ENCODE results near the gene MMP28. TPM values are rescaled to one million over a fixed set of nuclear protein-coding genes. Genes with fewer than 3 reads are reported as not detected.

Gene MMP28
- total RNA-seq, 1 experiment from 2014 or later, result 2.4 TPM

DNA sequence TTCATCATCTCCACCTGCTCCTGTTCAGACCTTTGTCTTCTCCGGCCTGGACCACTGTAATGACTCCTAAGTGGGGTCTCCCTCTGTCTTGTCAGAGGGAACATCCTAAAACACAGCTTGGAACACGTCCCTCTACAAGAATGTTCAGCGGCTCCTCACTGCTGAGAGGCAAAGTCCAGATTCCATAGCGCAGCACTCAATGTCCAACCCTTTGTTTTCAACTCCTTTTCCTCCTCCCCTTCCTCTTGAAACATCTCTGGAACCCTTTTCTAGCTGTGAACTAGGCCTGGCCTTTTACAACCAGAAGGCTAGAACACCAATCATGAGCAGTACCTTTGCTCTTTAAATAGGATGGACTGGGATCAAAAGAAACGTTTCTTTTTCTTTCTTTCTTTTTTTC lies 33.8 kb downstream of the MMP28 start:
- intact Hi-C loops (cut with micrococcal nuclease), result no loop called here
- CTCF ChIA-PET, result no interaction called here

DNA sequence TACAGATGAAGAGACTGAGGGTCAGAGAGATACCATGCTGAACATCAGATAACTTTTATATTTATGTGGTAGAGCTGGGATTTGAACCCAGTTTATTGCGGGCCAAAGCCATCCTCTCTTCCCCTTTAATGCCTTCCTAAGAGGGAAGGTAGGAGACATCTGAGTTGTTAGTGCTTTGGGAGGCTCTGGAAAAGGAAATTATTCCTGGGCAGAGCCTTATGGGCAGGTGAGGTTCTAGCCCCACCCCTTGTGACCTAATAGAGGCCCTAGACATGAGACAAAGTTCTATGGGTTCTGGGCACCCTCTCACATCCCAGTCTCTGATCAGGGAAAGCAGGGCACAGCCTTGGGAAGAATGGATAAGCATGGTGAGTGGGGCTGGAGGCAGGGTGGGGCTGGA lies 34.9 kb downstream of the MMP28 start, which contains the start of gene C17orf50:
Gene C17orf50, plus strand, starts transcription at position 301 of the 400 bp plus-strand sequence. Its CDS starts 55 bp downstream, at position 356.
- Histone ChIP-seq H3F3A (ENCODE audit: low read length, unreplicated experiment) (no peaks in the 10 kb centered on the region), H3K27ac (ENCODE audit: low read length) (no peak within 1 kb of the TSS), H2AFZ (ENCODE audit: low read length) (no peak within 1 kb of the TSS), H3K9ac (ENCODE audit: low read length) (no peak within 1 kb of the TSS), H3K4me1 (ENCODE audit: insufficient read depth, low read length) (0 out of 2 replicates have a peak, but pooled peaks cover 3% of the 10 kb centered on the region), H3K4me3 (ENCODE audit: low read length) (no peak within 1 kb of the TSS), H3K79me2 (ENCODE audit: low read length) (no peaks in the 10 kb centered on the region), H3K9me3 (ENCODE audit: low read length) (no peaks in the 10 kb centered on the region), H3K4me2 (ENCODE audit: low read length) (no peak within 1 kb of the TSS), H3K27me3 (ENCODE audit: low read length) (no peaks in the 10 kb centered on the region), H4K20me1 (ENCODE audit: low read length) (no peaks in the 10 kb centered on the region), H3K36me3 (ENCODE audit: low read depth, low read length) (no peaks in the 10 kb centered on the region; the same call in 1 of the 2 replicates), H3K9me2 (replicated peaks; ENCODE audit: low read length) (no peaks in the 10 kb centered on the region)
- ChIA-PET POLR2A (ENCODE audit: unreplicated experiment) (no interaction called here), CTCF (no interaction called here)
- ATAC-seq (no peak), DNase-seq (no peak)
- intact Hi-C loops (cut with micrococcal nuclease), result no loop called here
- BruUV-seq (replicated peaks), result no TSS peak
- TF ChIP-seq EZH2 (IDR thresholded peaks at IDR 0.05; ENCODE audit: low read length, unreplicated experiment), result no peak
- TF ChIP-seq, protein P1, sequence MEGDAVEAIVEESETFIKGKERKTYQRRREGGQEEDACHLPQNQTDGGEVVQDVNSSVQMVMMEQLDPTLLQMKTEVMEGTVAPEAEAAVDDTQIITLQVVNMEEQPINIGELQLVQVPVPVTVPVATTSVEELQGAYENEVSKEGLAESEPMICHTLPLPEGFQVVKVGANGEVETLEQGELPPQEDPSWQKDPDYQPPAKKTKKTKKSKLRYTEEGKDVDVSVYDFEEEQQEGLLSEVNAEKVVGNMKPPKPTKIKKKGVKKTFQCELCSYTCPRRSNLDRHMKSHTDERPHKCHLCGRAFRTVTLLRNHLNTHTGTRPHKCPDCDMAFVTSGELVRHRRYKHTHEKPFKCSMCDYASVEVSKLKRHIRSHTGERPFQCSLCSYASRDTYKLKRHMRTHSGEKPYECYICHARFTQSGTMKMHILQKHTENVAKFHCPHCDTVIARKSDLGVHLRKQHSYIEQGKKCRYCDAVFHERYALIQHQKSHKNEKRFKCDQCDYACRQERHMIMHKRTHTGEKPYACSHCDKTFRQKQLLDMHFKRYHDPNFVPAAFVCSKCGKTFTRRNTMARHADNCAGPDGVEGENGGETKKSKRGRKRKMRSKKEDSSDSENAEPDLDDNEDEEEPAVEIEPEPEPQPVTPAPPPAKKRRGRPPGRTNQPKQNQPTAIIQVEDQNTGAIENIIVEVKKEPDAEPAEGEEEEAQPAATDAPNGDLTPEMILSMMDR (conservative IDR thresholded peaks at IDR 0.05; ENCODE audit: low read depth, low read length), result no peak
- TF ChIP-seq EZH2phosphoT487 (IDR thresholded peaks at IDR 0.05; ENCODE audit: borderline replicate concordance, low read length), result no peak

More for the DNA sequence above, 33.8 kb downstream of the MMP28 start:
- Histone ChIP-seq H3F3A (ENCODE audit: low read length, unreplicated experiment) (no peaks in the 10 kb centered on the region), H3K9me3 (ENCODE audit: low read length) (no peaks in the 10 kb centered on the region), H3K27me3 (ENCODE audit: low read length) (no peaks in the 10 kb centered on the region), H3K79me2 (ENCODE audit: low read length) (no peaks in the 10 kb centered on the region), H3K4me2 (ENCODE audit: low read length) (no peak overlapping the region), H3K27ac (ENCODE audit: low read length) (no peak overlapping the region), H3K9me2 (replicated peaks; ENCODE audit: low read length) (no peaks in the 10 kb centered on the region), H4K20me1 (ENCODE audit: low read length) (no peaks in the 10 kb centered on the region), H3K4me1 (ENCODE audit: insufficient read depth, low read length) (0 out of 2 replicates have a peak, but pooled peaks cover 3% of the 10 kb centered on the region), H3K4me3 (ENCODE audit: low read length) (no peak overlapping the region), H3K36me3 (ENCODE audit: low read depth, low read length) (no peaks in the 10 kb centered on the region; the same call in 1 of the 2 replicates), H3K9ac (ENCODE audit: low read length) (no peak overlapping the region), H2AFZ (ENCODE audit: low read length) (no peak overlapping the region)
- TF ChIP-seq EZH2 (IDR thresholded peaks at IDR 0.05; ENCODE audit: low read length, unreplicated experiment) (no peak), EZH2phosphoT487 (IDR thresholded peaks at IDR 0.05; ENCODE audit: borderline replicate concordance, low read length) (no peak)
- DNase-seq (no peak), ATAC-seq (no peak)
- no TSS peak for BruUV-seq (replicated peaks)
- POLR2A ChIA-PET (ENCODE audit: unreplicated experiment), result no interaction called here

DNA sequence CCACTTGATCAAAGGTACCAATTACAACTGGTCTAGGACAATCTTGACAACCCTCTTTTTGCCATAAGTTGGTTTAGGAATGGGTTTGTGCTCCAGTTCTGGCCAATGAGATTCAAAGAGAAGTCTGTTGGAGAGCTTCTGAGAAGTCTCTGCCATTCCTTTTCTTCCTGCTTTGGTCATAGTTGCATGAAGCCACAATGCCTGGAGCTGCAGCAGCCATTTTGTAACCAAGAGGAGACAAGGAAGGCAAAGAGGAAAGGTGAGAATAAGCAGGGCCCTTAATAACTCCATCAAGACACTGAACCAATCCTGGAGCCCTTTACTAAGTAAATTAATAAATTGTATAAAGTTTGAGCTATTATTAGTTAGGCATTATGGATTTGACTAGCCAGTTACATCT lies 38.2 kb downstream of the MMP28 start:
- Histone ChIP-seq H4K20me1 (ENCODE audit: low read length) (no peaks in the 10 kb centered on the region), H3K79me2 (ENCODE audit: low read length) (no peaks in the 10 kb centered on the region), H3F3A (ENCODE audit: low read length, unreplicated experiment) (no peaks in the 10 kb centered on the region), H3K9me2 (replicated peaks; ENCODE audit: low read length) (no peaks in the 10 kb centered on the region), H3K9me3 (ENCODE audit: low read length) (no peaks in the 10 kb centered on the region), H3K27me3 (ENCODE audit: low read length) (no peaks in the 10 kb centered on the region), H3K4me2 (ENCODE audit: low read length) (no peak overlapping the region), H3K36me3 (ENCODE audit: low read depth, low read length) (no peaks in the 10 kb centered on the region), H2AFZ (ENCODE audit: low read length) (no peak overlapping the region), H3K4me3 (ENCODE audit: low read length) (no peak overlapping the region), H3K27ac (ENCODE audit: low read length) (no peak overlapping the region), H3K9ac (ENCODE audit: low read length) (no peak overlapping the region), H3K4me1 (ENCODE audit: insufficient read depth, low read length) (no peaks in the 10 kb centered on the region)
- TF ChIP-seq EZH2phosphoT487 (IDR thresholded peaks at IDR 0.05; ENCODE audit: borderline replicate concordance, low read length) (no peak), EZH2 (IDR thresholded peaks at IDR 0.05; ENCODE audit: low read length, unreplicated experiment) (no peak)
- TF ChIP-seq, protein P1 (conservative IDR thresholded peaks at IDR 0.05; ENCODE audit: low read depth, low read length), result no peak
- no TSS peak for BruUV-seq (replicated peaks)
- DNase-seq (no peak), ATAC-seq (no peak)
- intact Hi-C loops (cut with micrococcal nuclease), result no loop called here
- CTCF ChIA-PET, result no interaction called here
- POLR2A ChIA-PET (ENCODE audit: unreplicated experiment), result no interaction called here

Data from PC-3 (cell line).